HUES64 (cell line): Measurements from ENCODE around the gene PI4KA.

ENCODE experiments used
- H3K27ac ChIP-seq: 2 replicates; pipeline ENCODE4 v1.7.0; 2013; ENCODE audit warnings: low read depth, low read length, inconsistent platforms
- H3K27me3 ChIP-seq: 2 replicates; pipeline ENCODE4 v1.6.1; 2013; ENCODE audit warnings: mild to moderate bottlenecking, low read length; ENCODE audit not compliant: insufficient read depth
- H3K36me3 ChIP-seq: 2 replicates; pipeline ENCODE4 v1.6.1; 2013; ENCODE audit warnings: mild to moderate bottlenecking, low read length; ENCODE audit not compliant: insufficient read depth
- H3K4me1 ChIP-seq: 2 replicates; pipeline ENCODE4 v1.6.1; 2013; ENCODE audit warnings: mild to moderate bottlenecking, low read length, moderate library complexity; ENCODE audit not compliant: insufficient read depth
- H3K4me3 ChIP-seq: 2 replicates; pipeline ENCODE4 v1.5.1; 2013; ENCODE audit warnings: mild to moderate bottlenecking, low read length, moderate library complexity
- H3K9ac ChIP-seq: 2 replicates; pipeline ENCODE4 v1.6.1; 2013; ENCODE audit warnings: mild to moderate bottlenecking, low read depth, low read length
- H3K9me3 ChIP-seq: 2 replicates; pipeline ENCODE4 v1.6.1; 2013; ENCODE audit warnings: low read depth, low read length; ENCODE audit not compliant: insufficient read depth
- WGBS: fragments of 150-250, 120-280 bp; methylation state at CpG from one replicate; pipeline ENCODE4 v1.1.7; 2013; ENCODE audit warnings: missing lambda C conversion rate; 5-methylcytosine and 5-hydroxymethylcytosine counted together

PI4KA gene

GRCh38 chr22:20811171-20811570, 47.4 kb downstream of the PI4KA start:
- WGBS = 93% methylated on average over 1 of the region's 1 CpG

DNA sequence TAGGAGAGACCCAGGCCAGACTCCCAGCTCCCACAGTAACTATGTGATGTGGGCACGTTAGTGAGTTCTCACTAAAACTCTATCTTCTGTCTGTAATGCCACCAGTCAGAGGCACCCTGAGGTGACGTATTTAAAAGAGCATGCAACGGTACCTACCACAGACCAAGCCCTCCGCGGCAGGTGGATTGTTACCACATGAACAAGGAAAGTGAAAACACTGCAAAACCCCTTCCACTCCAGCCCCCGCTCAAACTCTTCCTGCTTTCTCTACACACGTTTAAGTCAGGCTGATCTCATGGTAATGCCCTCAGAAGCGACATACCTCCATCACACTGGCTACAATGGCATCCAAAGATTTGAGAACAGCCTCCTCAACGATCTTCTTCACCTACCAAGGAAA, 48.0 kb downstream of the PI4KA start:
- Histone ChIP-seq H3K27me3 (no peaks in the 10 kb centered on the region), H3K36me3 (peaks cover 27% of the 10 kb centered on the region), H3K9me3 (no peaks in the 10 kb centered on the region), H3K4me1 (no peaks in the 10 kb centered on the region), H3K27ac (no peak overlapping the region), H3K9ac (no peak overlapping the region), H3K4me3 (no peak overlapping the region)
- WGBS = 92% methylated on average over 9 of the region's 9 CpGs

More at GRCh38 chr22:20811171-20811570, 47.4 kb downstream of the PI4KA start:
- Histone ChIP-seq H3K4me3 (no peak overlapping the region), H3K9ac (no peak overlapping the region), H3K9me3 (no peaks in the 10 kb centered on the region), H3K27me3 (no peaks in the 10 kb centered on the region), H3K36me3 (peaks cover 22% of the 10 kb centered on the region), H3K27ac (no peak overlapping the region), H3K4me1 (no peaks in the 10 kb centered on the region)

GRCh38 chr22:20809538-20810185, 48.9 kb downstream of the PI4KA start:
- H3K9ac ChIP-seq = no peak overlapping the region
- no peaks in the 10 kb centered on the region for H3K27me3 ChIP-seq
- 98% methylated on average over 6 of the region's 6 CpGs for WGBS
- H3K4me1 ChIP-seq = no peaks in the 10 kb centered on the region
- H3K4me3 ChIP-seq = no peak overlapping the region
- no peaks in the 10 kb centered on the region for H3K9me3 ChIP-seq
- no peak overlapping the region for H3K27ac ChIP-seq
- H3K36me3 ChIP-seq = peaks cover 31% of the 10 kb centered on the region

DNA sequence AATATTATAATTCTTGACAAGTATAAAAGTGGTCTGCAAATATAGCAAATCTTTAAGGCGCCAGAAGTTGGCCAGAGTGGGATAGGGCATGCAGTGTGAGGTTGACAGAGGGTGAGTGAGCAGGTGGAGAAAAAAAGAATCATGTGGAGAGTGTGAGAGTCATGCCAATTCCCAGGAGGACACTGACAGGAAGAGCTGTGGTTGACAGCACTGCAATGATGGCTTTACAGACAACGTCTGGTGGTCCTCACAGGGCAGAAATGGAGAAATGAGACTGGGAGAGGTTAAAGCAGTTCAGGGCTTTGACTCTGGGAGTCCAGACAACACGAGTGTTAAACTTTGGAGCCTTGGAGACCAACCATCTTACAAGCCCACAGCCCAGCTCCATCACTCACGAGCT, 49.8 kb downstream of the PI4KA start:
- H3K4me3 ChIP-seq = no peak overlapping the region
- WGBS = 93% methylated on average over 4 of the region's 4 CpGs
- H3K4me1 ChIP-seq = no peaks in the 10 kb centered on the region
- no peak overlapping the region for H3K27ac ChIP-seq
- no peaks in the 10 kb centered on the region for H3K9me3 ChIP-seq
- peaks cover 35% of the 10 kb centered on the region for H3K36me3 ChIP-seq
- H3K27me3 ChIP-seq = no peaks in the 10 kb centered on the region
- no peak overlapping the region for H3K9ac ChIP-seq

DNA sequence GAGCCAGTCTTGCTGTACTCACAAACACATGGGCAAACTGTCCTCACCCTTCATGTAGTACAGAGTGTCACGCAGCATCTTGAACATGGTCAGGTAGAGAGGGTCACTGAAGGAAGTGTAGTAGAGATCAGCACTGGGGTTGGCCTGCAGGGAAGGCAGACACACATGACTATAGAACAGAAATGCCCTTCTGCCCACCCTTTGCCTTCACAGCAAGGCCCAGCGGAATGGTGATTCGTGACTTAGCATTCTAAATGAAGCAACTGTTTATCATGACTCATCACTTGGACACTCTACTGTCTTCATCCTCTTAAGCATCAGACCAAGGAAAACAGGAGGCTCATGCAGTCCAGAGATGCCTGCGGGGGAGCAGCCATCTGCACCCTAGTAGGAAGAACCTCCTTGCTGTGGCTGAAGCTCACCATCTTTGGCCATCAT, 51.3 kb downstream of the PI4KA start:
- 96% methylated on average over 4 of the region's 4 CpGs for WGBS
- Histone ChIP-seq H3K36me3 (peaks cover 39% of the 10 kb centered on the region), H3K27ac (no peak overlapping the region), H3K4me3 (no peak overlapping the region), H3K4me1 (no peaks in the 10 kb centered on the region), H3K9me3 (no peaks in the 10 kb centered on the region), H3K9ac (no peak overlapping the region), H3K27me3 (no peaks in the 10 kb centered on the region)

DNA sequence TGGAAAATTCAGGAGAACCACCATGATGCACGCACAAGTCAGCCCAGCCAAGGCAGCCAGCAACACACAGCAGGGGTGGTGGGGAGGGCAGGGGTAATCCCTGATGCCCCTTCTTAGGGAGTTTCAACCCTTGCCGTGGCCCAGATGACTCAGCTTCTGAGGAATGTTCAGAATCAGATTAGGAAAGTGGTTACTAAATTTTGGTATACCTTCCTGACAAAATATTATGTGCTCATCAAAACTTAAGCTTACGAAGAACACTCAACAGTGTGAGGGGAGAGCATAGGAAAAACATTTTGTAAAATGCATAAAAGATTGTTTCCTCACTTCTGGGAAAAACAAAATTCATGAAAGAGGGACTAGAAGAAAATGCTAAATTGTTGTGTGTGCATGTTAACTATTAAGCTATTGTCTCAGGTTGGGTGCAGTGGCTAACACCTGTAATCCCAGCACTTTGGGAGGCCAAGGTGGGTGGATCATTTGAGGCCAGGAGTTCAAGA, 52.6 kb downstream of the PI4KA start:
- peaks cover 45% of the 10 kb centered on the region for H3K36me3 ChIP-seq
- H3K9me3 ChIP-seq = no peaks in the 10 kb centered on the region
- no peaks in the 10 kb centered on the region for H3K4me1 ChIP-seq
- no peaks in the 10 kb centered on the region for H3K27me3 ChIP-seq
- H3K9ac ChIP-seq = no peak overlapping the region
- H3K4me3 ChIP-seq = no peak overlapping the region
- 88% methylated on average over 3 of the region's 3 CpGs for WGBS
- no peak overlapping the region for H3K27ac ChIP-seq

GRCh38 chr22:20804650-20805049, 54.0 kb downstream of the PI4KA start:
- Histone ChIP-seq H3K4me1 (no peaks in the 10 kb centered on the region), H3K9me3 (no peaks in the 10 kb centered on the region), H3K27ac (no peak overlapping the region), H3K27me3 (no peaks in the 10 kb centered on the region), H3K4me3 (no peak overlapping the region), H3K36me3 (peaks cover 47% of the 10 kb centered on the region), H3K9ac (no peak overlapping the region)
- WGBS = 88% methylated on average over 6 of the region's 6 CpGs

GRCh38 chr22:20803696-20804324, 54.8 kb downstream of the PI4KA start:
- Histone ChIP-seq H3K4me1 (no peaks in the 10 kb centered on the region), H3K9me3 (no peaks in the 10 kb centered on the region), H3K4me3 (no peak overlapping the region), H3K9ac (no peak overlapping the region), H3K27ac (no peak overlapping the region), H3K36me3 (peaks cover 50% of the 10 kb centered on the region), H3K27me3 (no peaks in the 10 kb centered on the region)
- WGBS = 89% methylated on average over 11 of the region's 11 CpGs

- Histone ChIP-seq H3K9me3 (no peaks in the 10 kb centered on the region), H3K9ac (no peak overlapping the region), H3K27me3 (no peaks in the 10 kb centered on the region), H3K27ac (no peak overlapping the region), H3K4me3 (no peak overlapping the region), H3K4me1 (no peaks in the 10 kb centered on the region), H3K36me3 (peaks cover 56% of the 10 kb centered on the region)
- WGBS = 92% methylated on average over 11 of the region's 11 CpGs
Measured at GRCh38 chr22:20802922-20803553, 55.6 kb downstream of the PI4KA start.

GRCh38 chr22:20802452-20802851, 56.2 kb downstream of the PI4KA start:
- H3K4me3 ChIP-seq = no peak overlapping the region
- H3K27ac ChIP-seq = no peak overlapping the region
- H3K4me1 ChIP-seq = no peaks in the 10 kb centered on the region
- WGBS = 96% methylated on average over 5 of the region's 6 CpGs
- no peak overlapping the region for H3K9ac ChIP-seq
- H3K36me3 ChIP-seq = peaks cover 62% of the 10 kb centered on the region
- no peaks in the 10 kb centered on the region for H3K9me3 ChIP-seq
- H3K27me3 ChIP-seq = no peaks in the 10 kb centered on the region

- Histone ChIP-seq H3K4me1 (no peaks in the 10 kb centered on the region), H3K27ac (no peak overlapping the region), H3K4me3 (no peak overlapping the region), H3K9ac (no peak overlapping the region), H3K27me3 (no peaks in the 10 kb centered on the region), H3K36me3 (peaks cover 56% of the 10 kb centered on the region), H3K9me3 (no peaks in the 10 kb centered on the region)
- WGBS = 92% methylated on average over 8 of the region's 8 CpGs
Measured at GRCh38 chr22:20799449-20799848, 59.2 kb downstream of the PI4KA start.
